ENCODE measurements around the gene SMIM38. TPM values are rescaled to one million over a fixed set of nuclear protein-coding genes. Genes with fewer than 3 reads are reported as not detected.
"Not testable (repeated sequence)": the region's sequence is repeated elsewhere in the genome, so short reads cannot be mapped to it uniquely, and the experiment has no call there.

The SMIM38 gene
- total RNA-seq, 2 experiments from 2014 or later = 0.18 TPM; not detected in 1

DNA sequence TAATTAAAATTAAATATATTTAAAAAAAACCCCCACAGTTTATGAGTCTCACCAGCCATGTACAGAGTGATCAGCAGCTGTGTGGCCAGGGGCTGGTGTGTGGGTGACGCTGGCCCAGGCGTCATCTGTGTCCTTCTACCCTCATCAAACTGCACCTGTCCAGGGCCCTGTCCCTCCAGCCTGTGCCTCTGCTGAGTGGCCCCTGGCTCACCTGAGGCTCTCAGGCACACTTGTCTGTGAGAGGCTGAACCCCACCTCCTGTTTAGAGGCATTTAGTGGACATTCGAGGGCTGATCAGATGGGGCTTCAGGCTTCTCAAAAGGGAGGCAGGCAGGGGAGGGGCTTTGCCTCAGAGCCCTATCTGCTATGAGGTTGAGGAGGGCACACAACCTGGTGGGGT is 29.9 kb upstream of the SMIM38 start:
- CTCF ChIA-PET = no interaction called here
- ATAC-seq (no peak), DNase-seq (no peak)
- Mint-ChIP-seq H3K4me1 (ENCODE audit: low read depth) (peaks cover 29% of the 10 kb centered on the region), H3K27me3 (ENCODE audit: low read depth) (peaks cover 3% of the 10 kb centered on the region), H3K9me3 (ENCODE audit: insufficient read depth) (peaks cover 3% of the 10 kb centered on the region), H3K36me3 (ENCODE audit: low read depth) (no peaks in the 10 kb centered on the region), H3K27ac (no peak overlapping the region), H3K4me3 (no peak overlapping the region)
- POLR2A ChIA-PET = no interaction called here

GRCh38 chr11:69126286-69126685 is 29.4 kb upstream of the SMIM38 start:
- Mint-ChIP-seq H3K27ac (no peak overlapping the region), H3K4me1 (ENCODE audit: low read depth) (peaks cover 31% of the 10 kb centered on the region), H3K9me3 (ENCODE audit: insufficient read depth) (peaks cover 3% of the 10 kb centered on the region), H3K4me3 (no peak overlapping the region), H3K27me3 (ENCODE audit: low read depth) (peaks cover 3% of the 10 kb centered on the region), H3K36me3 (ENCODE audit: low read depth) (no peaks in the 10 kb centered on the region)
- ChIA-PET CTCF (no interaction called here), POLR2A (no interaction called here)
- no peak for DNase-seq
- ATAC-seq = no peak

DNA sequence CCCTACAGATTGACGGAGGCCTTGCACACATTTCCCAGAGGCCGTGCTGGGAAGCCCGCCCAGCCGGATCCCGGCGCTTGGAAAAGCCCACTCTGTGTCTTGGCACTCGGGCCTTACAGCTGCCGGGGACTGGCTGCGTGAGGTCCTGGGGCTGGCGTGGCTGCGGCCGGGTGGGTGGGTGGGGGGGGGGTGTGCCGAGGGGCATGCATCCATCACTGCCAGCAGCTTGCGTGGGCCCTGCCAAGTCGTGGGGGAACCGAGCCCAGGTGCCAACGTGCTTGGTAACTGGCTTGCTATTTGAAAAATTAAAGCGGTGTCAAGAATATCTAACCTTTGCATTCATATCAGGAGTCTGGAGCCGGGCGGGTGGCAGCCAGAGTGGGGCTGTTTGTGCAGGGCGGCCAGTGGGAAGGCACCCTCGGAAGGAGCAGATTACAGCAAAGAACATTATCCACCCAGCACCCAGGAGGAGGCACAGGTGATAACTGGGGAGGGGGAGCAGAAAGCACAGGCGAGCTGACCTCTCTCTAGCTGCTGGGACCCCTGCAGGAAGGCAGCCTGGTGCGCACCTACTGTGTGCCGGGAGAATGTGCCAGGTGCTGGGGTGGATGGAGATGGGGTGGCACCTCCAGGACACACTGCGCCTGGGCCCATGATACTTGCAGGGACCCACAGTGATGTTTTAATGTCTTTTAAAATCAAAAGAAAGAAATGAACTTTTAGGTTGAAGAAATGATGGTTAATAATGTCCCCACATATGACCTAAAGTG is 28.5 kb upstream of the SMIM38 start:
- DNase-seq (no peak), ATAC-seq (no peak)
- Mint-ChIP-seq H3K4me3 (no peak overlapping the region), H3K9me3 (ENCODE audit: insufficient read depth) (peaks cover 3% of the 10 kb centered on the region), H3K27ac (no peak overlapping the region), H3K4me1 (ENCODE audit: low read depth) (peaks cover 26% of the 10 kb centered on the region), H3K27me3 (ENCODE audit: low read depth) (peaks cover 3% of the 10 kb centered on the region), H3K36me3 (ENCODE audit: low read depth) (no peaks in the 10 kb centered on the region)
- ChIA-PET CTCF (no interaction called here), POLR2A (no interaction called here)

DNA sequence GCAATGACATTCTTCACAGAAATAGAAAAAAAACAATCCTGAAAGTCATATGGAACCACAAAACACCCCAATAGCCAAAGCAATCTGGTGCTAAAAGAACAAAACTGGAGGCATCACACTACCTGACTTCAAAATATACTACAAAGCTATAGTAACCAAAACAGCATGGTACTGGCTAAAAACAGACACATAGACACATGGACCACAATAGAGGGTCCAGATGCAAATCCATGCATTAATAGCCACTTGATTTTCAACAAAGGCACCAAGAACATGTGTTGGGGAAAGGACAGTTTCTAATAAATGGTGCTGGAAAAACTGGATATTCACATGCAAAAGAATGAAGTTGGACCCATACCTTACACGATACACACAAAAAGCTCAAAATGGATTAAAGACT is 27.9 kb upstream of the SMIM38 start:
- no peak for ATAC-seq
- ChIA-PET POLR2A (no interaction called here), CTCF (no interaction called here)
- DNase-seq = no peak
- H3K27ac Mint-ChIP-seq = no peak overlapping the region
- peaks cover 3% of the 10 kb centered on the region for H3K27me3 Mint-ChIP-seq (ENCODE audit: low read depth)
- H3K36me3 Mint-ChIP-seq (ENCODE audit: low read depth) = no peaks in the 10 kb centered on the region
- H3K4me1 Mint-ChIP-seq (ENCODE audit: low read depth) = peaks cover 20% of the 10 kb centered on the region
- peaks cover 3% of the 10 kb centered on the region for H3K9me3 Mint-ChIP-seq (ENCODE audit: insufficient read depth)
- H3K4me3 Mint-ChIP-seq = no peak overlapping the region

DNA sequence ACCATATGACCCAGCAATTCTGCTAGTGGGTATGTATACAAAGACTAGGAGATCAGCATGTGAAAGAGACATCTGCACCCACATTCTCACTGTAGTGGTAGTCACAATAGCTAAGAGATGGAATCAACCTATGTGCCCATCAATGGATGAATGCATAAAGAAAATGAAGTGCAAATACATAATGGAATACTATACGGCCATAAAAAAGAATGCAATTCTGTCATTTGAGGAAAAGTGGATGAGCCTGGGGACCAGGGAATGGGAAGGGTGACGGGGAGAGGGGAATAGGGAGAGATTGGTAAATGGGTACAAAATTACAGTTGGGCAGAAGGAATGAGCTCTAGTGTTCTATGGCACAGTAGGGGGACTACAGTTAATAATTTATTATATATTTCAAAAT is 26.7 kb upstream of the SMIM38 start:
- CTCF ChIA-PET = interaction anchor here (0.9 kb wide), 1 partner anchor 541 kb away, joined by 3 read pairs; no protein-coding TSS in a partner anchor
- H3K27ac Mint-ChIP-seq = no peak overlapping the region

GRCh38 chr11:69129647-69130046 is 26.1 kb upstream of the SMIM38 start:
- no peak overlapping the region for H3K4me3 Mint-ChIP-seq
- H3K36me3 Mint-ChIP-seq (ENCODE audit: low read depth) = no peaks in the 10 kb centered on the region
- H3K9me3 Mint-ChIP-seq (ENCODE audit: insufficient read depth) = peaks cover 13% of the 10 kb centered on the region
- no peak for ATAC-seq
- ChIA-PET POLR2A (no interaction called here), CTCF (interaction anchor here (0.9 kb wide), 1 partner anchor 540 kb away, joined by 3 read pairs; no protein-coding TSS in a partner anchor)
- H3K27me3 Mint-ChIP-seq (ENCODE audit: low read depth) = peaks cover 3% of the 10 kb centered on the region
- DNase-seq = no peak
- no peak overlapping the region for H3K27ac Mint-ChIP-seq
- peaks cover 5% of the 10 kb centered on the region for H3K4me1 Mint-ChIP-seq (ENCODE audit: low read depth)

More for the DNA sequence above, 26.7 kb upstream of the SMIM38 start:
- Mint-ChIP-seq H3K27me3 (ENCODE audit: low read depth) (peaks cover 3% of the 10 kb centered on the region), H3K36me3 (ENCODE audit: low read depth) (no peaks in the 10 kb centered on the region), H3K4me3 (no peak overlapping the region), H3K4me1 (ENCODE audit: low read depth) (peaks cover 9% of the 10 kb centered on the region), H3K9me3 (ENCODE audit: insufficient read depth) (peaks cover 13% of the 10 kb centered on the region)
- POLR2A ChIA-PET = no interaction called here
- no peak for ATAC-seq
- no peak for DNase-seq

- H3K36me3 Mint-ChIP-seq (ENCODE audit: low read depth) = no peaks in the 10 kb centered on the region
- DNase-seq = no peak
- peaks cover 13% of the 10 kb centered on the region for H3K9me3 Mint-ChIP-seq (ENCODE audit: insufficient read depth)
- ChIA-PET CTCF (no interaction called here), POLR2A (no interaction called here)
- H3K27ac Mint-ChIP-seq = no peak overlapping the region
- no peak for ATAC-seq
- peaks cover 5% of the 10 kb centered on the region for H3K4me1 Mint-ChIP-seq (ENCODE audit: low read depth)
- peaks cover 3% of the 10 kb centered on the region for H3K27me3 Mint-ChIP-seq (ENCODE audit: low read depth)
- no peak overlapping the region for H3K4me3 Mint-ChIP-seq
Measured at GRCh38 chr11:69130654-69131053, 25.1 kb upstream of the SMIM38 start.

DNA sequence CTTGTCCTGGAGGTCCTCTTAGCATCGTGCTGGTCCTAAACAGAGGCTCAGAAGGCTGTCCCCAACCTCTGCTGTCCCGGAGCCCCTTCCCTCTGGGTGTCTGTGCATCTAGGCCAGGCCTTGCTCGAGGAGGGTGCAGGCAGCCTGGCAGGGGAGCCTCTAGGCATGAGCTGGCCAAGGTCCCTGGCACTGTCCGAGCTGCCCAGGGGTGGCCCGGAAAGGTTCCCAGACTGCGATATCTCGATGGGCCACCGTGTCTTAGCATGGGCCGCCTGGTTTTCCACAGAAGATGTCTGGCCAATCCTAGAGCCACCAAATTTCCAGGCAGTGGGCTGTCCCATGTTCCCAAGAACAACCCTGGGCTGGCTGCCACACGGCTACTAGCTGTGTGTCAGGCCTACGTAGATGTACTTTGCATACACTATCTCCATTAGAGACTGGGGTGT is 24.6 kb upstream of the SMIM38 start:
- ATAC-seq (no peak), DNase-seq (no peak)
- ChIA-PET CTCF (no interaction called here), POLR2A (no interaction called here)
- Mint-ChIP-seq H3K27ac (no peak overlapping the region), H3K4me1 (ENCODE audit: low read depth) (peaks cover 5% of the 10 kb centered on the region), H3K36me3 (ENCODE audit: low read depth) (no peaks in the 10 kb centered on the region), H3K27me3 (ENCODE audit: low read depth) (peaks cover 3% of the 10 kb centered on the region), H3K9me3 (ENCODE audit: insufficient read depth) (peaks cover 13% of the 10 kb centered on the region), H3K4me3 (no peak overlapping the region)

GRCh38 chr11:69131644-69132300 is 24.0 kb upstream of the SMIM38 start:
- Mint-ChIP-seq H3K9me3 (ENCODE audit: insufficient read depth) (peaks cover 13% of the 10 kb centered on the region), H3K27me3 (ENCODE audit: low read depth) (peaks cover 3% of the 10 kb centered on the region), H3K36me3 (ENCODE audit: low read depth) (no peaks in the 10 kb centered on the region), H3K27ac (no peak overlapping the region), H3K4me1 (ENCODE audit: low read depth) (peaks cover 5% of the 10 kb centered on the region), H3K4me3 (no peak overlapping the region)
- ChIA-PET POLR2A (no interaction called here), CTCF (no interaction called here)
- DNase-seq = no peak
- no peak for ATAC-seq

DNA sequence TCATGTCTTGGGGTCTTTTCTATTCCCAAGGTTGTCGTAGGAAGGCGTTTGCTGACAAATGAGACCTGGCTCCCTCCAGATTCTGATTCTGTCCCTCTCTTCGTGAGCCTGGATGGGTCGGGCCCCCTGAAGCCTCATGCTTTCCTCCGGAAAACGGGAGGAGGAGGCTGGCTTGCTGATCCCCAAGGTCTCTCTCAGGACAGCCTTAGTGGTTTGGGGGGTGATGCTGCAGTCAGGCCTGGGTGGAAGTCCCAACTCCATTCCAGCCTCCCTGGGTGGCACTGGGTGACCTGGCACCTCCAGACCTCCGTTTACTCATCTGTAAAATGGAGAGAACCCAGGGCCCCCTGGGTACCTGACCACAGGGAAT is 23.4 kb upstream of the SMIM38 start:
- no peak for ATAC-seq
- peaks cover 13% of the 10 kb centered on the region for H3K9me3 Mint-ChIP-seq (ENCODE audit: insufficient read depth)
- peaks cover 5% of the 10 kb centered on the region for H3K4me1 Mint-ChIP-seq (ENCODE audit: low read depth)
- ChIA-PET POLR2A (no interaction called here), CTCF (no interaction called here)
- no peak overlapping the region for H3K27ac Mint-ChIP-seq
- no peak for DNase-seq
- peaks cover 3% of the 10 kb centered on the region for H3K27me3 Mint-ChIP-seq (ENCODE audit: low read depth)
- H3K4me3 Mint-ChIP-seq = no peak overlapping the region
- H3K36me3 Mint-ChIP-seq (ENCODE audit: low read depth) = no peaks in the 10 kb centered on the region

- Mint-ChIP-seq H3K9me3 (ENCODE audit: insufficient read depth) (peaks cover 9% of the 10 kb centered on the region), H3K27me3 (ENCODE audit: low read depth) (no peaks in the 10 kb centered on the region), H3K36me3 (ENCODE audit: low read depth) (no peaks in the 10 kb centered on the region), H3K4me1 (ENCODE audit: low read depth) (peaks cover 5% of the 10 kb centered on the region), H3K4me3 (no peak overlapping the region), H3K27ac (no peak overlapping the region)
- POLR2A ChIA-PET = no interaction called here
- DNase-seq (no peak), ATAC-seq (no peak)
- CTCF ChIA-PET = no interaction called here
Measured at GRCh38 chr11:69133251-69133650, 22.5 kb upstream of the SMIM38 start.

- DNase-seq; H3K9me3 Mint-ChIP-seq (ENCODE audit: insufficient read depth); H3K27ac Mint-ChIP-seq; ATAC-seq; H3K27me3 Mint-ChIP-seq (ENCODE audit: low read depth); H3K4me3 Mint-ChIP-seq; H3K36me3 Mint-ChIP-seq (ENCODE audit: low read depth); CTCF ChIA-PET; H3K4me1 Mint-ChIP-seq (ENCODE audit: low read depth); POLR2A ChIA-PET: not testable (repeated sequence)
Measured at GRCh38 chr11:69134182-69134581, 21.6 kb upstream of the SMIM38 start.
